ENCODE data around the gene UTP25.
A peak's percentile ranks its signal among the peaks of the same experiment; 100 is the strongest.
"Not testable (repeated sequence)": the region's sequence is repeated elsewhere in the genome, so short reads cannot be mapped to it uniquely, and the experiment has no call there.

Gene UTP25

GRCh38 chr1:209871430-209871829, 43.7 kb downstream of the UTP25 start:
- DNase-seq (ENCODE audit: low spot score), result no peak

- no peak for DNase-seq (ENCODE audit: low spot score)
Measured at GRCh38 chr1:209873067-209873799, 45.5 kb downstream of the UTP25 start.

DNA sequence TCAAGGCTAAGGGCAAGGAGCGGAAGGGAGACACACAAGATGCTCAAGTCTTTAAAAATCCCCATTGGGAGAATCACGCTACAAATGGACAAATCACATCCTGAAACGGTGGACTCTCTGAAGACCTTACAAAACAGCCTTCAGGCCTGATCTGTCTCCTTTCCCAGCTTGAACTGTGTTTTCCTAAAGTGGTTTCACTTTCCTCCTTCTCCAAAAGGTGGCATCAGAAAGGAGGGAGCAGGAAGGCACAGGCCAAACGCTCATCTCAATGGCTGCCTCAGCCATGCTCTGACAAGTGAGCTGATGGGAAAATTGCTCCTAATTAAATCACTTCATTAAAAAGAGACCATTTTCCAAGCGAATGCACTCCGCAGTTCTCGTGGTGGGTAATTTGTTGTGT, 47.7 kb downstream of the UTP25 start:
- DNase-seq (ENCODE audit: low spot score), result peak; percentile 81

GRCh38 chr1:209876078-209876800, 48.5 kb downstream of the UTP25 start:
- DNase-seq (ENCODE audit: low spot score), result no peak

DNA sequence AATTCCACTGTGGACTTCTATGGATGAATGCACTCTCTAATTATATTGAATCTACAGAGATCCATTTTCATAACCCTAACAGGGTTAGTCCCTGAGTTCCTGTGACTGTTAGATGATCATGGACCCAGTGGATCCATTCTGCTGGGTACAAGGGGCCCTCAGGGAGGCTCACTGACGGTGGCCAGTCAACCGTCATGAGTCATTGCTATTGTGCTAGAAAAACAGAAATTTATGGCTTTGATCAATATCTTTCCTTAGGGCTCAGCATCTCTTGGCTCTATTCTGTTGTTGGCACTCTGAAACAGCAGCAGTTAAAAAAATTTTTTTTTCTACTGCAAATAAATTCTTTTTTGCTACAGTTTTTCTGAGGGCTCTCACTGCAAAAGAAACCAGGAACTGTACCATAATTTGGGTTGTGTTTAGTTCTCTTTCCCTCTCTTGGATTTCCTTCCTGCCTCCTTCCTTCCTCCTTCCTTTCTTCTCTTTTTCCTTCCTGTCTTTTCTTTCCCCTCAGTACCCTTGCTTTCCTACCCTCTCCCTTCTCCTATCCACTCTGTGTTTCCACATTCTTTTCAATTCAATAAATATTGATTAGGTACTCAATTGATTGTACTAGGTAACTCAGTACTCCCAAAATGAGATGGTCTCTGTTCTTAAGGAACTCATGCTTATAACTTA, 49.5 kb downstream of the UTP25 start:
- DNase-seq (ENCODE audit: low spot score), result no peak

GRCh38 chr1:209878964-209879363, 51.2 kb downstream of the UTP25 start:
- no peak for DNase-seq (ENCODE audit: low spot score)

- DNase-seq (ENCODE audit: low spot score), result peak; percentile 91
Measured at GRCh38 chr1:209879539-209879938, 51.8 kb downstream of the UTP25 start.

DNA sequence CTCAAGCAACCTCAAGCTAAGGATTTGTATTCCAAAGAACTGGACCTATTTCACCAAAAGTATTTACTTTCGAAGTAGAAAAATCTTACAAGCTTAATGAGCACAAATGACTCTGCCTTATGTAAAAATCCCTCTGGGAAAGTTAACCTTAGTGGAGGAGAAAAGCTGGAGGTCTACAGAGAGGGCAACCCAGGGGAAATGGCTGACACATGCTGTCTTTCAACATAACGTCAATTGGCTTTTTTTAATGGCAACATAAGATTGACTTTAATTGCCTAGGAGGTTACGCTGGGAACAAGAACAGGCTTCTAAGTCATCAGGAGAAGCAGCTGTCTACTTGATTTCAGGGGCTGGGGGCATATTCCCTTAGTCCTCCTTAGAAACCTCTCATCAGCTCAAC, 52.3 kb downstream of the UTP25 start:
- DNase-seq (ENCODE audit: low spot score), result no peak

GRCh38 chr1:209881619-209882018, 53.8 kb downstream of the UTP25 start:
- DNase-seq (ENCODE audit: low spot score), result no peak

DNA sequence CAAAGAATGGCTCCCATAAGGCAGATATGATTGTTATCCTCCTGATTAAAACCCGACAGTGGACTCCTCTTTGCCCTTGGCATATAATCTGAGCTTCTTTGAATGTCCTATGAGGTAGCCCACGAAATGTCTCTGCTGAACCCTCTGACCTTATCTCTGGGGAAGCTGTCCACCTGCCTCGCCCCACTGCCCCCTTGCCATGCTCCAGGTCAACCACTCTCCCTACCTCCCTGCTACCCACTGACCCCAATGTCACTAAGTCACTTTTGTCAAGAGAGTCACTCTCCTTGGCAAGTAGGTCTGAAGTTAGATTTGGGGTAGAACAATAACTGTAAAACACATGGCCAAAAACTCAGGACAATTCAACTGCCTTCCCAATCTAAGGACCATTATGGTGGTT, 54.5 kb downstream of the UTP25 start:
- no peak for DNase-seq (ENCODE audit: low spot score)

DNA sequence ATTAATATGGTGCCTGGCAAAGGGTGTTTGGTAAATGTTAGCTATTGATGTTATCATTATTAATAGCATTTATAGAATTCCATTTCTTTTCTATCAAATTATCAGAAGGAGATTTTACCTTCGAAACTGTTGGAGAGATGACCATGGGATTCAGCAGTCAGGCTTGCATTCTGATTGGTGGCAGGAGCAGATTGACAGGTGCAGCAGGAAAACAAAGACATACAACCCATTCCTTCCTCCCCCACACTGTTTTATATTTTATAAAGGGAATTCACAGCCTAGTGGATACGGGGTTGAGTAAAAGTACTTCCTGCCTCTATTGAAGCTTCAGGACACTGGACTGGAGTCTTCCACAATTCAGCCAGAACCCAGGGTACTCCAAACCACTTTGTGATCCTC, 55.2 kb downstream of the UTP25 start:
- DNase-seq (ENCODE audit: low spot score), result no peak

GRCh38 chr1:209883341-209883971, 55.7 kb downstream of the UTP25 start:
- no peak for DNase-seq (ENCODE audit: low spot score)

DNA sequence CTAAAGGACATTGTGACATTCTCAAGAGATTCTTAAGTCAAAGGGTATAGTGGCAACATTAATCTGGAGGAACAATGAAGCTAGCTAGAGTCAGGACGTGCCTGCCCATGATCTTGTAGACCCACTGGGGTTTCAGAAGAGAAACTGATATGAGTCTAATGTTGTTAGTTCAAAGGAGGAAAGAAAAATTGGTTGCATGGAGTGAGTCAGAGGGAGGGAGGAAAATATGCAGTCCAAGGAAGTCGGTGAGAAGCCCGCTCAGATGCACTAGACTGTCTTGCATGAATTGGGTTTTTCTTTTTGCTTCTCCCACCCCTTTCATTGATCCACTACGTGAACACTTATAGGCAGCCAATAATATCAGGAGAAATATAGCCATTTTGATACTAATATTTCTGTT, 56.5 kb downstream of the UTP25 start:
- no peak for DNase-seq (ENCODE audit: low spot score)

DNA sequence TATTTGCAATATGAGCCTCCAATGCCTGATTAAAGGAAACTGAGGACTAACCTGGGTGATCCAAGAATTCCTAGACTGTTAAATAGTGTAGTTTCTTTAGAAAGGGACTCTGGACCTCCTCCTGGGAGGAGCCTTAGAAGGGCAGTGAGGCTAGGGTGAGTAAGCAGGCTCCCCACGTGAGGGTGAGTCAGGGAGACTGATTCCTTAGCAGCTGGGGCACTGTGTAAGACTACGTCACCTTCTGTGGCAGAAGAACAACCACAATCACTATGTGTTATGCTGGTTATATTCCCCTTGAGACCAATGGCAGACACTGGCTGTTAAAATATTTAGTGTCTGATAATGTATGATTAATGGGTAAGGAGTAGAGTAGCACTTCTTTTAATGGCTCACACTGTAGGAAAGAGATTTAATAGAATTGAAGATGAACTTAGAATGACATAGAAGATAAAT, 56.9 kb downstream of the UTP25 start:
- peak; percentile 48 for DNase-seq (ENCODE audit: low spot score)

DNA sequence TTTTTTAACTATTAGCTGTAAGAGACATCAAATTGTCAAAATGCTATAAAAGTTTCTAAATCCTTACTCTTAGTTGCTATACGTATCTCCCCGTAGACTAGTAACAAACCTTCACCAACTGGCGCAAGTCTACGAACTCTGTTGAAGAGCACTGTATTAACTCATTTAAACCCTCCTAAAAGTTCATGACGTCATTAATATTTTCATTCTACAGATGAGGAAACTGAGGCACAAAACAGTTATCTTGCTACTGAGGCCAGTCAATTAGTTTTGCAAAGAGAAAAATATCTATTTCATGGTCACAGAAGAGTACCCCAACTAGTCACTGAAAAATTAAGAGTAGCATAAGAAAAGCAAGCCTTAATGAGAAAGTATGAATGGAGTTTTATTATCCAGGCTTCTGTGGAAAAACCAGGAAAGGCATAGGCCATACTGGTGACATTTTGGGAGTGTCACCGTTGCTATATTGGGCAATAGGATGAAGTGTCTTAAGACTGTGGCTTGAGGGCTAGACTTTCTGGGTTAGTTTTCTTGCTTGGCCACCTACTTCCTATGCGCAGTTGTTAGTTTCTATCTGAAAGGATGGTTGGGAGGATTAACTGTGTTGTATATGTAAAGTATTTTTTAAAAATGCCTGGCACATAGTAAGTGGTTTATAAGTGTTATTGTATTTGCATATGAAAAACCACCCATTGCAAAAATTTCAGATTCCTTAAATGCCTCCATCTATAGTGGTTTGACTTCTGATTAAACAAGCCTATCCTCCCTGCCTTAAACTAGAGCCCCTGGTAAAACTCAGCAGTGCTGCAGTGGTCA, 57.8 kb downstream of the UTP25 start:
- no peak for DNase-seq (ENCODE audit: low spot score)

DNA sequence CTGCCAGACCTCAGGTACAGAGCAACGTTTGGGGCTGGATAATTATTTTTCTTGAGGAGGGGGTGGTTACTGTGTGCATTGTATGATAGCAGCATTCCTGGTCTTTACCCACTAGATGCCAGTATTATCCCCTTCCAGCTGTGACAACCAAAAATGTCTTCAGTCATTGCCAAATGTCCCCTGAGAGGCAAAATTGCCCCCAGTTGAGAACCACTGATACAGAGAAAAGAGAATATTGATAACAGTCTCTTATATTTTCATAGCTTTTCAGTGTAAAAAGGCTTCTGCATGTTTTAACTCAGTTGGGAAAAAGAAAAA, 58.4 kb downstream of the UTP25 start:
- no peak for DNase-seq (ENCODE audit: low spot score)

GRCh38 chr1:209888291-209889076, 60.7 kb downstream of the UTP25 start:
- not testable (repeated sequence) for DNase-seq (ENCODE audit: low spot score)

DNA sequence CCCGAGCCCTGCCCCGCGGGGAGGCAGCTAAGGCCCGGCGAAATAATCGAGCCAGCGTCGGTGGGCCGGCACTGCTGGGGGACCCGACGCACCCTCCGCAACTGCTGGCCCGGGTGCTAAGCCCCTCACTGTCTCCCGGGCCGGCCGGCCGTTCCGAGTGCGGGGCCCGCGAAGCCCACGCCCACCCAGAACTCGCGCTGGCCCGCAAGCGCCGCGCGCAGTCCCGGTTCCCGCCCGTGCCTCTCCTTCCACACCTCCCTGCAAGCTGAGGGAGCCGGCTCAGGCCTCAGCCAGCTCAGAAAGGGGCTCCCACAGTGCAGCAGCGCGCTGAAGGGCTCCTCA, 61.3 kb downstream of the UTP25 start:
- no peak for DNase-seq (ENCODE audit: low spot score)

- no peak for DNase-seq (ENCODE audit: low spot score)
Measured at GRCh38 chr1:209890641-209891330, 63.0 kb downstream of the UTP25 start.

- no peak for DNase-seq (ENCODE audit: low spot score)
Measured at GRCh38 chr1:209893751-209894150, 66.0 kb downstream of the UTP25 start.

- DNase-seq (ENCODE audit: low spot score), result no peak
Measured at GRCh38 chr1:209895709-209896108, 67.9 kb downstream of the UTP25 start.

Measured in Ammon's horn (tissue), 1 donor.